Activated B cell treated with CpG ODN at 0.5 μM for 24 hours (primary cell): Measurements from ENCODE around the gene SKOR1. TPM values are rescaled to one million over a fixed set of nuclear protein-coding genes. Genes with fewer than 3 reads are reported as not detected.

ENCODE experiments used
- ATAC-seq: fragments of 200-7000 bp; cut with Tn5 transposase; one replicate; pipeline ENCODE4 v1.10.0; 2021; ENCODE audit warnings: low read depth, mild to moderate bottlenecking, moderate library complexity
- CTCF ChIA-PET: fragments of 350-600 bp; sonication (Branson Sonifier 250); formaldehyde crosslinking; loops from one replicate; lab custom pipeline; 2021; ENCODE audit warnings: antibody characterized with exemption; lab: Charles Lee
- POLR2A ChIA-PET: fragments of 350-600 bp; sonication (Branson Sonifier 250); formaldehyde crosslinking; loops from one replicate; lab custom pipeline; 2021; ENCODE audit warnings: antibody characterized with exemption; lab: Charles Lee
- DNase-seq: peaks from one replicate; pipeline ENCODE4 v3.0.0; 2022
- H3K27ac Mint-ChIP-seq: one replicate; pipeline ENCODE4 v1.8.0; 2020; ENCODE audit warnings: mixed read lengths
- H3K27me3 Mint-ChIP-seq: one replicate; pipeline ENCODE4 v1.8.0; 2021; ENCODE audit warnings: mixed read lengths
- H3K36me3 Mint-ChIP-seq: one replicate; pipeline ENCODE4 v1.8.0; 2021; ENCODE audit warnings: low read depth, mixed read lengths
- H3K4me1 Mint-ChIP-seq: one replicate; pipeline ENCODE4 v1.8.0; 2021; ENCODE audit warnings: mixed read lengths
- H3K4me3 Mint-ChIP-seq: one replicate; pipeline ENCODE4 v1.8.0; 2020; ENCODE audit warnings: mild to moderate bottlenecking, mixed read lengths
- H3K9me3 Mint-ChIP-seq: one replicate; pipeline ENCODE4 v1.8.0; 2020; ENCODE audit warnings: mixed read lengths
- intact Hi-C: fragments of 100-400 bp; cut with micrococcal nuclease; formaldehyde crosslinking; loops from one replicate; pipeline ENCODE4 v1.15.1; 2024
- total RNA-seq: library from RNA; stranded (reverse); gene quantifications from 2 replicates; pipeline ENCODE4 v1.2.3, GENCODE V29; 2022
- TF ChIP-seq, protein P1 (sequence below): fragments of 200-600 bp; IDR thresholded peaks from one replicate; pipeline ENCODE4 v1.8.0; 2022; ENCODE audit warnings: antibody characterized with exemption, mild to moderate bottlenecking

The SKOR1 gene
- total RNA-seq, 1 donor from 2014 or later, result 0.53 TPM

DNA sequence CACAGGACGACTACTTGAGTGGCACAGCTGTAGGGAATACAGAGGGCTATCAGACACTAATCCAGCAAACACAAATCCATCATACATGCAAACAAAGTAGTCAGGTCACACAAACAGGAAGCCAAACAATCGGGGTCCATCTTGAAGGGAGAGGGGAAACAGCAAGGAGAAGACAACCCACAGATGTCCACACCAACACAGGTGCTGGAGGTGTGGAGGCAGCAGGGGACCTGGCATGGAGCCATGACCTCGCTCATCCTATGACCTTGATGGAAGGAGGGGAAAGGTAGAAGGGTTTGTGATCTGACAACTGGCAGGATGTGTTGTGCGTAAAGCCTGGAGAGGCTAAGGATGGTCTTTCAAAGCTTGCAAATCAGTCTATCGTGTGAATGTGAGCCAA, 39.9 kb upstream of the SKOR1 start:
- POLR2A ChIA-PET, result interaction anchor here (0.7 to 1.9 kb wide), 4 partner anchors 24 to 269 kb away, joined by 4 to 7 read pairs (median 4); partner anchors contain the start of genes C15orf61, PIAS1 and RNU6-1
- no peak overlapping the region for H3K4me3 Mint-ChIP-seq
- no peaks in the 10 kb centered on the region for H3K27me3 Mint-ChIP-seq
- H3K4me1 Mint-ChIP-seq, result peaks cover 39% of the 10 kb centered on the region
- CTCF ChIA-PET, result interaction anchor here (1.3 to 4.9 kb wide), 3 partner anchors 39 to 328 kb away, joined by 9 to 56 read pairs (median 13); partner anchors contain the start of gene SKOR1
- intact Hi-C loops, result no loop called here
- H3K36me3 Mint-ChIP-seq, result no peaks in the 10 kb centered on the region
- H3K9me3 Mint-ChIP-seq, result no peaks in the 10 kb centered on the region
- no peak for DNase-seq
- ATAC-seq, result no peak
- peak overlapping the region; percentile 87 for H3K27ac Mint-ChIP-seq
- TF ChIP-seq, protein P1, sequence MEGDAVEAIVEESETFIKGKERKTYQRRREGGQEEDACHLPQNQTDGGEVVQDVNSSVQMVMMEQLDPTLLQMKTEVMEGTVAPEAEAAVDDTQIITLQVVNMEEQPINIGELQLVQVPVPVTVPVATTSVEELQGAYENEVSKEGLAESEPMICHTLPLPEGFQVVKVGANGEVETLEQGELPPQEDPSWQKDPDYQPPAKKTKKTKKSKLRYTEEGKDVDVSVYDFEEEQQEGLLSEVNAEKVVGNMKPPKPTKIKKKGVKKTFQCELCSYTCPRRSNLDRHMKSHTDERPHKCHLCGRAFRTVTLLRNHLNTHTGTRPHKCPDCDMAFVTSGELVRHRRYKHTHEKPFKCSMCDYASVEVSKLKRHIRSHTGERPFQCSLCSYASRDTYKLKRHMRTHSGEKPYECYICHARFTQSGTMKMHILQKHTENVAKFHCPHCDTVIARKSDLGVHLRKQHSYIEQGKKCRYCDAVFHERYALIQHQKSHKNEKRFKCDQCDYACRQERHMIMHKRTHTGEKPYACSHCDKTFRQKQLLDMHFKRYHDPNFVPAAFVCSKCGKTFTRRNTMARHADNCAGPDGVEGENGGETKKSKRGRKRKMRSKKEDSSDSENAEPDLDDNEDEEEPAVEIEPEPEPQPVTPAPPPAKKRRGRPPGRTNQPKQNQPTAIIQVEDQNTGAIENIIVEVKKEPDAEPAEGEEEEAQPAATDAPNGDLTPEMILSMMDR, result no peak

DNA sequence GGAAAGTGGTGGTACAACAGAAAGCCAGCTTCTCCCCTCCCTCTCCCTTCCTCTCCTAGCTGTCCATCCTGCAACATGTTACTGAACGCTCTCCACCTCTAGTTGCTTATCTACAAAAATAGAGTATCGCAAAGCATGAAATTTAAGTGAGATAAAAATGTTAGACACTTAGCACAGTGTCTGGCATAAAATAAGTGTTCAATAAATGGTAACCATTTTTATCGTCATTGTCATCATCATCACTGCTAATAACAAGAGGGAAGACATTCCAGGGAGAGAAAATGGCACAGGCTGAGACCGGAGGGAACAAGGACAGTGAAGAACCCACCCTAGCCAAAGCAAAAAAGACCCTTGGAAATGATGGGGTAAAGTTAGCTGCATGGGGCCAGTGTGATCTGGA, 38.7 kb upstream of the SKOR1 start:
- CTCF ChIA-PET, result no interaction called here
- no peak for ATAC-seq

DNA sequence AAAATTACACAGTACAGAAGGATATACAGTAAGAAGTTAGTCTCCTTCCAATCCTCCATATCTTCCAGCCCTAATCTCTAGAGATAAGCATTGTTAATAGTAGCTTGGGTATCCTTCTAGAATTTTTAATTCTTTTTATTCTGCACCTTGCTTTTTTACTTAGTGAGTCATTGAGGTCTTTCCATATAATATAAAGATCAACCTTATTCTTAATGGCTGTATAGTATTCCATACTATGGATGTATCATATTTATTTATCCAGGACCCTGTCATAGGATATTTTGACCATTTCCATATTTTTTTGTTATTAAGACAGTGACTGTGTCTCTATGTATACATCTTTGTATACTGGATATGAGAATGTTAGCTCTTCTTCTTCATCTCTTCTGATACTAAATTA, 36.3 kb upstream of the SKOR1 start:
- POLR2A ChIA-PET, result no interaction called here
- Mint-ChIP-seq H3K9me3 (no peaks in the 10 kb centered on the region), H3K27me3 (no peaks in the 10 kb centered on the region), H3K4me1 (peaks cover 22% of the 10 kb centered on the region), H3K27ac (no peak overlapping the region), H3K36me3 (peaks cover 8% of the 10 kb centered on the region), H3K4me3 (no peak overlapping the region)
- DNase-seq (no peak), ATAC-seq (no peak)
- CTCF ChIA-PET, result no interaction called here
- intact Hi-C loops, result no loop called here
- TF ChIP-seq, protein P1, result no peak

More for the DNA sequence above, 38.7 kb upstream of the SKOR1 start:
- no peak overlapping the region for H3K4me3 Mint-ChIP-seq
- no peak for DNase-seq
- POLR2A ChIA-PET, result interaction anchor here (0.6 kb wide), 1 partner anchor 267 kb away, joined by 3 read pairs; the partner anchor contains the start of gene PIAS1
- TF ChIP-seq, protein P1, result no peak
- H3K4me1 Mint-ChIP-seq, result peaks cover 39% of the 10 kb centered on the region
- intact Hi-C loops, result no loop called here
- no peaks in the 10 kb centered on the region for H3K9me3 Mint-ChIP-seq
- peaks cover 1% of the 10 kb centered on the region for H3K36me3 Mint-ChIP-seq
- H3K27ac Mint-ChIP-seq, result no peak overlapping the region
- H3K27me3 Mint-ChIP-seq, result no peaks in the 10 kb centered on the region

DNA sequence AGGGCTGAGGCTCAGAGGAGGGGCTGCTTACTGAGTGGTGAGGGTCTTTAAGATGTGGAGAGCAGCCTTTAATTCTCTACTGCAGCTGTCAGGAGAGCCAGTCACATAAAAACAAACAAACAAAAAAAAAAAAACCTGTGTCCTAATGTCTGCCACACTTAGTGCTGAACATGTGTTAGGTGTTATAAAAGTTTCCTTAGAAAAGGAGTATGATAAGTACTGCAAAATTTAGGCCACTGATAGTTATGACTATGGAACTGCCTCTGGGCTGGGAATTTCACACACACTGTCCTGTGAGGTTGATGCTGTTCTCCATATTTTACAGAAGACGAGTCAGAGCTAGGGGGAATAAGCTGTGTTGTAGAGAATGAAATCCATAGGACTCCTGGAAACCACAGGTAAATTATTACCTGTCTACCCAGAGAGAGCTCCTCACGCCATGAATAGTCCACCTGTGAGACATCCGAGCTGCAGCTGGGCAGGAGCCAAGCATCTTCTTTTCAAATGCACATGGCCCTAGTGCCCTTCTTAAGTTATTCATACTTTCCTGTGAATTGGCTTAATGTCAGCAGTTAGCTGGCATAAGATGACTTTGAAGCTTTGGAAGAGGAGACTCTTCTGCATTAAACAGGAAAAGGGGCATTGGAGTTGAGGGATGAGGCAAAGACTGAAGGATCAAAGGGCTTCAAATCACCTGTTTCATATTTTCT, 34.5 kb upstream of the SKOR1 start:
- ATAC-seq (no peak), DNase-seq (no peak)
- intact Hi-C loops, result no loop called here
- H3K27me3 Mint-ChIP-seq, result no peaks in the 10 kb centered on the region
- H3K27ac Mint-ChIP-seq, result no peak overlapping the region
- peaks cover 4% of the 10 kb centered on the region for H3K4me1 Mint-ChIP-seq
- CTCF ChIA-PET, result no interaction called here
- POLR2A ChIA-PET, result no interaction called here
- H3K4me3 Mint-ChIP-seq, result no peak overlapping the region
- peaks cover 4% of the 10 kb centered on the region for H3K9me3 Mint-ChIP-seq
- TF ChIP-seq, protein P1, result no peak
- peaks cover 13% of the 10 kb centered on the region for H3K36me3 Mint-ChIP-seq

DNA sequence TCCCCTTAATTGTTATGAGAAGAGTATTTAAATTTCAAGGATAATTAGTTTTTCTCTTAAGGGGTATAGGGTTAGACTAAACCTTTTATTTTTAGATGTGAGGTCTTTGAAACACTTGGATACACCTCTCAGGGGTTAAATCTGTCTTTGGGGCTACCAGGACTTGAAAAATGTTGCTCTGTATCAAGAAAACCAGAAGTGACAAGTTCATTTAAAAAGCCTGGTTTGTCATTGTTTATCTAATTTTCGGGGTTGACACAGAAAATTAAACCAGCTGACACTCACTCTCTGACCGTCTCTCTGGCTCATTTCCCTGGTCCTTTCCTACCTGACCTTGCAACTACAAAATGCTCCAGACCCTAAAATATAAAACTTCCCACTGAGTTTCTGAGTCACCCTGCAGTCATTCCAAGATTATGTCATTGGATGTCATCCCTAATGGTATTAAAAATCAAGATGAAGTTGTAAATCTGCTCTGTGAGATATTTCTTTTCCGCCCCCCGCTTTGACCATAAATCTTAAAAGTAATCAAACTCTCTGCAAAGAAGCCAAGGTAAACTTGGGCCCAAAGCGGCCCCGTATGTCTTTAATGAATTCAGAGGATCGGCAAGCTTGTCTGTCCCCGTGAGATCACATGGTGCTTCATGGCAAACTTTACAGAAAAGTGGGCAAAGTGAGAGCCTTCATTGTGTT, 32.9 kb upstream of the SKOR1 start:
- Mint-ChIP-seq H3K4me3 (no peak overlapping the region), H3K27ac (no peak overlapping the region), H3K27me3 (no peaks in the 10 kb centered on the region), H3K36me3 (peaks cover 13% of the 10 kb centered on the region), H3K4me1 (peaks cover 6% of the 10 kb centered on the region), H3K9me3 (peaks cover 4% of the 10 kb centered on the region)
- TF ChIP-seq, protein P1, result no peak
- CTCF ChIA-PET, result interaction anchor here (0.5 to 1.3 kb wide), 2 partner anchors 32 to 336 kb away, joined by 3 read pairs; no protein-coding TSS in a partner anchor
- POLR2A ChIA-PET, result no interaction called here
- intact Hi-C loops, result no loop called here
- ATAC-seq (no peak), DNase-seq (no peak)
